NCI-H2107 treated with DMSO at 0.1 percent for 48 hours (cell line): ENCODE results near the gene CLDN14.

ENCODE experiments used
- DNase-seq: peaks from one replicate; lab custom pipeline; 2025; ENCODE audit not compliant: unreplicated experiment; lab: John Stamatoyannopoulos, UW

Gene CLDN14

DNA sequence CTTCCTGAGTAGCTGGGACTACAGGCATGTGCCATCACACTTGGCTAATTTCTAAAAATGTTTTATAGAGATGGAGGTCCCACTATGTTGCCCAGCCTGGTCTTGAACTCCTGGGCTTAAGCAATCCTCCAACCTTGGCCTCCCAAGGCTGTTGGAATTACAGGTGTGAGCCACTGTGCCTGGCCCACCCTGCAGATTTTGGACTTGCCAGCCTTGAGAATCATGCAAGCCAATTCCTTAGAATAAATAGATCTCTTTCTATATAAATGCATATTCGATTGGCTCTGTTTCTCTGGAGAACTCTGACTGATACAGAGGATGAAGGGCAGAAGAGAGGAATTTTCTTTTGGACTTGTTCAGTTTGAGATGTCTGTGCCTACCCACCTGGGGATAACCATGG, 6.7 kb downstream of the CLDN14 start:
- DNase-seq, result no peak

DNA sequence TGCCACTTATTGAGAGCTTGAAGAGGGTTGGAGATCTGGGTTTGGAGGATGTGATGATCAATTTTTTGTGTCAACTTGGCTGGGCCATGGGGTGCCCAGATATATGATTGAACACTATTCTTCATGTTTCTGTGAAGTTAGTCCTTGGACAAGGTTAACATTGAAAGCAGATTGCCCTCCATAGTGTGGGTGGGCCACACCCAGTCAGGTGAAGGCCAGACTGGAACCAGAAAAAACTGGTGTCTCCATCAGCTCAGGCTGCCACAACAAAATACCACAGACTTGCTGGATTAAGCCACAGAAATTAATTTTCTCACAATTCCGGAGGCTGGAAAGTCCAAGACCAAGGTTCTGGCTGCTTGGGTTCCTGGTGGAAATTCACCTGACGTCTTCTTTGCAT, 7.5 kb downstream of the CLDN14 start:
- DNase-seq, result no peak

DNA sequence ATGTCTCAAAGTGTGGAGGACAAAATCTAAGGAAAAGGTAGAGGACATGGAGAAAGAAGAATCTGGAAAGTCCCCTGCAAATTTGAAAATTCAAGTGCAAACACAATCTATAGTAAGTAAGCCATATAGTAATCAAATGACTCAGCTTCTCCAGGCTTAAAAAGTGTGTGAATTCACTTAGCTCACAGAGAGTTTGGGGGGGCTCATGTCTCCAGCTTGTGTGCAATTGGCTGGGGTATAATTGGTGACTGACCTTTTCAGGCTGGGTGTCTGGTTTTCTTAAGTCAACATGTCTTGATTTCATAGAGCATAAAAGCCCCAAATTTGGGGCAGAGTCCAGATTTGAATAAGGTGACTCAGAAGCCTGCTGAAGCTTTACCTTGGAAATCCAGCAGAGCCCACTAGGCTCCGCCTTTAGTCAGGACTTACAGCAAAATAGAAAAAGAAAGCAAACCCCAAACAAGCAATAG, 8.6 kb downstream of the CLDN14 start:
- no peak for DNase-seq

DNA sequence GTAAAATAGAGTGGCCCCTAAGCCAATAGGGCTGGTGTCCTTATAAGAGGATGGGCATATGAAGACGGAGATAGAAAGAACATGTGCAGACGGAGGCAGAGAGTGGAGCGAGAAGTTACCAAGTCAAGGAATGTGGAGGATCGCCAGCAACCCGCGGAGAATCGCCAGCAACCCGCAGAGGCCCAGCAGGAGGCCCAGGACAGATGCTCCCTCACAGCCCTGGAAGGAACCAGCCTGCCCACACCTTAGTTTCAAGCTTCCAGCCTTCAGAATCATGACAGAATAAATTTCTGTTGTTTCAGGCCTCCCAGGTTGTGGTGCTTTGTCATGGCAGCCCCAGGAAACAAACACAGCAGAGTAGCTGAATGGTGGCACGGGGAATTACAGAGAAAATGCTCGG, 9.6 kb downstream of the CLDN14 start:
- DNase-seq, result no peak

DNA sequence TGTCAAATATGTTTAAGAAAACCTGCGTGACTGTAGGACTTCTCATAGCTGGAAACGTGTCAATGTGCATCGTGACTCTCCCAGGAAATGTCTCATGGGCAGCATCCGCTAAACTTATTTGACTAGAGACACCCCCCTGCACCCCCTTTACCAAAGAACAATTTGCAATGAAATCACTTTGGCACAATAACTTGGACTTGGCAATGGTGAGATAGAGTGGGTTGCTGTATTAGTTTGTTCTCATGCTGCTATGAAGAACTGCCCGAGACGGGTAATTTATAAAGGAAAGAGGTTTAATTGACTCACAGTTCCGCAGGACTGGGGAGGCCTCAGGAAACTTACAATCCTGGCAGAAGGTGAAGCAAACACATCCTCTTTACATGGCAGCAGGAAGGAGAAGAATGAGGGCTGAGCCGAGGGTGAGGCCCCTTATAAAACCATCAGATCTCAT, 13.8 kb downstream of the CLDN14 start:
- no peak for DNase-seq

DNA sequence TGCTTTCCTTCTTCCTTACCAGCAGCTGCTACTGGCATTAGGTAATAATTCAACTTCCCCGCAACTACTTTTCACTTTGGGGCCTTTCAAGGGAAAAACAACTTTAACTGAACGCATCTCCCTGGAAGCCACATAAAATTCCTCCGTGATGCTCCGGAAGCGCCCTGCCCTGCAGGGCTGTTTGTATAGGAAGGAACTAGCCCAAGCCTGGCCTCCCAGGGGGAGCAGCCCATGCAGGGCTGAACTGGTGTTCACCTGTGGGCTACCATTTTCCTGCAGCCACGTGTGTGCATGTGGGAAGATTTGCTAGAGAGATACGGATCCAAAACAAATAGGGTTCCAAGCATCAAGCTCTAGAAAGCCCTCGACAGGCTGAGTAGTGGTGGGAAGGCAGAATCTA, 14.4 kb downstream of the CLDN14 start:
- DNase-seq, result no peak

DNA sequence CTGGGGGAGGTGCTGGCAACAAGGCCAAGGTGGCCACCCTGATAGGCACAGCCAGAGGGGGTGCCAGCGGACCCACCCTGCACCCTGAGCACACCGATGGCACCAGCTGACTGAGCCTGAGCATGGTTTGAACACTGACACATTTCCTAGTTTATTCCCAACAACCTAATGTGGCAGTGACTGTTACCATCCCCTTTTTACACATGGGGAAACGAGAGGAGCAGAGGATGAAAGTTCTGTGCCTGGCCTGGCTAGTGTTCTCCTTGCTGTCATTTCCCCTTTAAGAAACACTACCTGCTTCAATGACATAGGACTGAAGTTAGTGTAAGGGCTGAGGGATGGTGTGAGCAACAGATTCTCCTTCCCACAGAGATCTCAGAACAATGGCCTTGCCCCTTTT, 15.3 kb downstream of the CLDN14 start:
- no peak for DNase-seq

DNA sequence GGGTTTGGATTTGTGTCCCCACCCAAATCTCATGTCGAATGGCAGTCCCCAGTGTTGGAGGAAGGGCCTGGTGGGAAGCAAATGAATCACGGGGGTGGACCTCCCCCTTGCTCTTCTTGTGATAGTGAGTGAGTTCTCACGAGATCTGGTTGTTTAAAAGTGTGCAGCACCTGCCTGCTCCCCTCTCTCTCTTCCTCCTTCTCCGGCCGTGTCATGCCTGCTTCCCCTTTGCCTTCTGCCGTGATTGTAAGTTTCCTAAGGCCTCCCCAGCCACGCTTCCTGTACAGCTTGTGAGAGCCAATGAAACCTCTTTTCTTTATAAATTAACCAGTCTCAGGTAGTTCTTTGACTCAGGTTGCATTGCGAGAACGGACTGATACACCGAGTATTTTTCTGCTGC, 15.9 kb downstream of the CLDN14 start:
- DNase-seq, result no peak

DNA sequence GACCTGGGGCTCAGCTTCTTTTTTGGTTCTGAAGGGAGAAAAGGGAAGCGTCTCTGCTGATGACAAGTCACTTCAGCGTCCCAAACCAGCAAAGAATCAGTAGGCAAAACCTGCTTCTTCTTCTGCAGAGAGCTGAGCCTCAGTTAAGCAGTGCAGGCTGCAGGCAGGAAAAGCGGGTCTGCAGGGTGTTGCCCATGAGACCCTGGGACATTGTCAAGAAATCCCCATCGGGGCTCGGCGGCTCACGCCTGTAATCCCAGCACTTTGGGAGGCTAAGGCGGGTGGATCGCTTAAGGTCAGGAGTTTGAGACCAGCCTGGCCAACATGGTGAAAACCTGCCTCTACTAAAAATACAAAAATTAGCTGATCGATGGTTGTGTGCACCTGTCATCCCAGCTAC, 16.7 kb downstream of the CLDN14 start:
- DNase-seq, result no peak

DNA sequence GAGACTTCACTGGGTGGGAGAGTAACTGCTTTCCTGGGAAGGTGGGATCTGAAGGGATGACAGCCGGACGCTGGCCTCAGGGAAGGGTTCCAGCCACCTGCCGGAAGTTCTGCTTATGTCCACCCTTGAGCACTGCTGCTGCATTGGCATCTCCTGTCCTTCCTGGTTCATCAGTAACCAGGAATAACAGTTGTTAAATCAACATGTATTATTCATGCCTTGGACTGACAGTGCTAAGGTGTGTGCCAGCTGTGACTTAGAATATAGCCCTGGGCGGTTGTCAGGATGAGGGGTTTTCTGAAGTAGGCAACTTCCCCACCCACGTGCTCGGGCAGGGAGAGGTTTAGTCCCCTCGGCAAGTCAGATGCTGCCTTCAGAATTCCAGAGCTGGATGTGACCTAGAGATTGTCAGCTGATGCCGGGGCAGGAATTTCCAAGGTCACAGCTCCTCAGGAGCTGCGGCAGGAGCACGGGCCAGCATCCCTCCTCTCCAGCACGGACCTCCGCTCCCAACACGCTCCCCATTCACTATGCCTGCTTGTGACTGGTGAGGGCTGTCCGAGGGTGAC, 17.9 kb downstream of the CLDN14 start:
- DNase-seq, result no peak

DNA sequence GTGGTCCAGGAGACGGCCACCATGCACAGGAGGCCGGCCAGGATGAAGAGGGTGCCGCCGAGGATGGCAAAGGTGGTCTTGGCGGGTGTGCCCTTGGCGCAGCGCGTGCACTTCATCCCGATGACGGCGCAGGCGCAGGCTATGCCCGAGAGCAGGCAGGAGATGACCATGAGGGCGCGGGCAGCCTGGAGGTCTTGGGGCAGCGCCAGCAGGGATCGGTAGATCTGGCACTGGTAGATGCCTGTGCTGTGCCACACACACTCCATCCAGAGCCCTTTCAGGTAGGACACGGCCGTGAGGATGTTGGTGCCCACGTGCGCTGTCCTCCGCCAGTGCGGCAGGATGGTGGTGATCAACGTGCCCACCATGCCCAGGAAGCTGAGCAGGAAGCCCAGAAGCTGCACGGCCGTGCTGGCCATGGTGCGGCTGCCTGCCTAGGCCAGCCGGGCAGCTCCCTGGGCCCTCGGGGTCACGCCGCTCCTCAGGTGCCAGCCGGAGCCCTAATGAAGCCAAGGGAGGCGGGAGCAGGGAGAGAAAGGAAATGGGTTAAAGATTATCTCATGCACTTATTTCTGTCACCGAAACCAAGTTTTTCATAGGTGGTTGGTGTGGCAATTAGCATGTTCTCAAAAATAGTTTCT, 18.5 kb downstream of the CLDN14 start:
- DNase-seq, result no peak

DNA sequence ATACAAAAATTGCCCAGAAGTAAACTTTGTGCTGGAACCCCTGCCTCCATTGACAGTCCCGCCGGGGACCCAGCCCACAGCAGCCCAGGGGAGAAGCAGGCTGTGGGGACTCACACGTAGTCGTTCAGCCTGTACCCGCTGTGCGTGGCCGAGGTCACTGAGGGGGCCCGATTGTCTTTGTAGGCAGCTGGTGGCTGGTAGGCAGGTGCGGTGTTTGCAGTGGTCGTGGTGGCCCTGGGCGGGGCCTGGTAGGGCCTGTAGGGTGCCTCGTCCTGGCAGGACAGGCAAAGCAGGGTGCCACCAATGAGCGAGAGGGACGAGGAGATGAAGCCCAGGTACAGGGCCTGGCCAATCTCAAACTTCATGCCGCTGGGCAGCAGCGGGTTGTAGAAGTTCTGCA, 19.1 kb downstream of the CLDN14 start:
- no peak for DNase-seq

DNA sequence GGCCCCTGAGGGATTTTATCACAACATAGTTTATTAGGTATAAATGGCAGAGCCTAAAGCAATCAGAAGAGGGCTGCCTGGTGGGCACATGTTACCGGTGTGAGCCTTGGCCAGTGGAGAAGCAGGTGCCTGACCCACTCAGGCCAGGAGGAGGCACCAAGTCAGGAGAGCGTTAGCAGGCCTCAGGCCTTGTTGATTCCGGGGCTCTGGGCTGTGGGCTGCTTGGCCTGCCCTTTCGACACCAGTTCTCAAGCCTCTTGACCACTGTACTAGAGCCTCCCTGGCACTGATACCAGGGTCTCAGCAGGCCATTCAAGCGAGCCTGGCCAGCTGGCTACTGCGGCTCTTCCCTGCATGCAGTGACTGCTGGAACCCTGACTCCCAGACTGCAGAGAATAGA, 20.8 kb downstream of the CLDN14 start:
- no peak for DNase-seq

DNA sequence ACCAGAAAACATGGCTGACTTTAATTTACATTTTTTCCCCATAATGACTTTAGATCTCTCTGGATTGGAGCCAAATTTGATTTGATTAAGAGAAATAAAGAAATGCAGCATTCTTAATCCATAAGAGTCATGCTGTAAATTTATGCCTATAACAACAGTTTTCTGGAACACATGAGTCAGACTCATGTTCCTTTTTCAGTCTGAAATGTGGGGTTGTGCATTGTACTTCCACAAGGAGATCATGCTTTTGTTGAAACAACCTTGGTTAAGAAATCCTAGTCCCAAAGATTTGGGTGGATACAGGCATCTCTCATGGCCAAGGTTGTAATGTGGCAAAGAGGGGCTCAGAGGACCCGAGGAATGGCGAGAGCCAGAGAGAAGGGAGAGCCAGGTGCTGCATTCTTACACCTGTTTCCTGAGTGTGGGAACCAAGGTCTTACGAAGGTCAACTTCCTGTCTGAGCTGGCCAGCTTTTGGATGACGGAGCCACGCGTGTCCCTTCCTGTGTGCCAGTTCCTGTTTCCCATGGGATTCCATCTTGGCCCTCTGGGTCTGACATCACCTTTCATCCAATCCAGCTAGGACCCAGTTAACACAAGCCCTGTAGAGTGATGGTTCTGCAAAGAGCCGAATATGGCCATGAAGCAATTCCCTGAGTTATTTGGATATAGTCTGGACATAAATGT, 23.1 kb downstream of the CLDN14 start:
- DNase-seq, result no peak

DNA sequence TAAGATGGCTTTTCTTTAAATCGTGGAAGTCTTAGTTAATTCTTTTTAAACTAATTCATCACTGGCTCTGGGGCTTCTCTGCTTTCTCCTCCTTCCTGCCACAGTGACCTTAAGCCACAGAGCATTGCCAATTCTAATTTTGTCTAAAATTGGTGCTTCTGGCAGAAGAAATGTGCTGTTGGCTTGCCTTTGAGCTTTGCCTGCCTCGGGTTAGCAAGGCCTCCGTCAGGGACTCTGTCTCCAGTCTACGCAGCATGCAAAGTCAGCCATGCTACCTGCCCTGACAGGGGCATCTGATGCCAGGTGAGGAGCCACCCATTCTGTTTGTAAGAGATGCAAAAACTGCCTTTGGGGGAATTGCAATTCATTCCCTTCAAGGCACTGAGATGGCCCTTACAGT, 25.2 kb downstream of the CLDN14 start:
- no peak for DNase-seq

DNA sequence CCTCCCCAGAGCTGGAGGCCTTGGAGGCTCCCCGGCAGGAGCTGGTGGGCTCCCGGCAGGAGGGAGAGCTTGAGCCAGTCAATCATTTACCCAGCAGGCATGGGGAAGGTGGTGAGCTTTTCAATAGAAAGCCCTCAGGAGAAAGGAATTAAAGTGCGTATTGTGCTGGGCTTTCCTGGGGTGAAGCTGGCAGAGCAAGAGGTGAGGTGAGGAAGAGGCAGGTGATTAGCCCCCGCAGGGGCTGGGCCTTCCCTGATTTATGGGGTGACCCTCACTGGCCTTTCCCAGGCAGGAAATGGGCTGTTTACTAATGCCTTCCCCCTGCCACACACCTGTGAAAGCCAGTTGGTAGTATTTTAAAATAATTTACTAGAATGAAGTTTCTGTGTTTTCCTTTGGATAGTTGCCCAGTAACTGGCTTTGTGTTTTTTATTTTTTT, 25.8 kb downstream of the CLDN14 start:
- DNase-seq, result peak; percentile 63

DNA sequence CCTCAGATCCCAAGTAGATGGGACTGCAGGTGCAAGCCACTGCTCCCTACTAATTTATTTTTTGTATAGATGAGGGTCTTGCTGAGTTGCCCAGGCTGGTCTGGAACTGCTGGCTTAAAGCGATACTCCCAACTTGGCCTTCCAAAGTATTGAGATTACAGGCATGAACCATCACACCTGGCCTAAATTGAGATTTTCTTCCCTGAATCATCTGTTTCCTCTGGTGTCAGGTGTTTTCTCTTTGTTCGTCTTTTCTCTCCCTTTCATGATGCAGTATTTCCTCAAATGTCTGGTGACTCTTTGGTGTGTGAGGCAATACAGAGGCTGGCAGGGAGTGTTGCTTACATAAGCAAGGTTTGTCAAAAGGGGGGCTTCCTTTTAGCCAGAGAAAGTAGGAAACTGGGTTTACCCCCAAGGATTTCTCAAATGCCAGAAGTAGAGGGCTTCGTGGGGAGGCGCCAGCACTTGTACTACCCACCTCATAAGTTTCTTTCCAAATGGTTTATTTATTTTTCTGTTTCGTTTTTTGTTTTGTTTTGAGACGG, 27.6 kb downstream of the CLDN14 start:
- DNase-seq, result no peak

DNA sequence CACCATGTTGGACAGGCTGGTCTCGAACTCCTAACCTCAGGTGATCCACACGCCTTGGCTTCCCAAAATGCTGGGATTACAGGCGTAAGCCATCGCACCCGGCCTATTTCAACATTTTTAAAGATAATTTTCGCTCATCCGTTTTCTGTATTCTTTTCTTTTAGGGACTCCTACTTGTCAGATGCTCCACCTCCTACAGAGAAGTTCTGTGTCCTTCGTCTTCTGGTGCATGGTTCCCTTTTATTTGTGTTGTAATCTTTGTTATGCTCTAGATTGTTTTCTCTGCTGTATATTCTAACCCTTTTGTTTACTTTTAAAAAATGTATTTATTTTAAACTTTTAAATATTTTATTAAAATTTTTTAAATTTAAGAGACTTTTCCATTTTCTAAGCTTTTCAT, 28.4 kb downstream of the CLDN14 start:
- DNase-seq, result no peak

DNA sequence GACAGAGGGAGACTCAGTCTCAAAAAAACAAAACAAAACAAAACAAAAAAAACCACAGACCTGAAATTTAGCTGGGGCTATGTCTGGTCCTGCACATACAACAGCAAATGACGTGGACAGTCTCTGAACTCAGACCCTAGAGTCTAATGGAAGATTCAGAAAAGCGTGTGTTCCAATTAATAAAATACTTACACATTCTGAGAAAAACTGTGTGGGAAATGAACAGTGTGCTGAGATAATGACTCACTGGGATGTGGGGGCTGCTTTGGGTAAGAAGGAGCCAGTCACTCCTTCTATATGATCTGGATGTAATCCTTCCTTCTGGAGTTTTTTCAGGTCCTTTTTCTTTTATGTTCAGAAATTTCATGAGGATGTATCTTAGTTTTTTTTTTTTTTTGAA, 29.4 kb downstream of the CLDN14 start:
- no peak for DNase-seq

DNA sequence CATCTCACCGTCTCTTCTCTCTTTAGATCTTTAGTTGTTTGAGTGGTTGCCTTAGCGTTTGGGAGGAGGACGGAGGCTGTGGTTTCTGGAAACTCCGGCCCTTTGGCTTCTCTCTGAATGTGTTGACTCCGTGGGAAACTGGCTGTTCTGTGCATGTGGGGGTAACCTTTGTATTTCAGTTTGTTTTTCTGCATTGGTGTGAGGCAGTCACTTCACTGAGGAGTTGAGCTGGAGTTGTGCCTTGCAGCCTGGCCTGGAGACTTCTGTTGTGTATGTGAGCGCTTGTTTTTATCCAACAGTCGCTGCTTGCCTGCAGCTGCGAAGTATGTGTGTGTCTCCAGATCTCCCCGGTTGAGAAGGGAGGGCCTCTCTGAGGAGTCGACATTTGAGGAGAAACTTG, 33.6 kb downstream of the CLDN14 start:
- no peak for DNase-seq

DNA sequence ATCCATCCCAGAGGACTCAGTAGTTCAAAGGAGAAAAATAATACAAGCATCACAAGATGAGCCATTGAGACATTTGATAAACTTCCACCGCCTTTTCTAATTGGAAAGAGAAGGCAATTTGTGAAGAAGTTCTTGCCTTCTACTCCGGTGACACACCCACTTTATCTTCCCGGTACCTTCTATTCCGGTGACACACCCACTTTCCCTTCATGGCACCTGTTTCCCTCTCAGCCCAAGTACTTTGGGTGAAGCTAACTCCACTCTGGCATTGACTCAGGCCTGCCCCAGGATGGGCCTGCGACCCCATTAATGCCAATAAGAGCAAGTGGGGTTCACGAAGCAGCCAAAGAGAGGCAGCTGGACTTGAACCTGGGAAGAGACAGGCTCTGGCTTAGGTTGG, 38.2 kb downstream of the CLDN14 start:
- DNase-seq, result no peak

DNA sequence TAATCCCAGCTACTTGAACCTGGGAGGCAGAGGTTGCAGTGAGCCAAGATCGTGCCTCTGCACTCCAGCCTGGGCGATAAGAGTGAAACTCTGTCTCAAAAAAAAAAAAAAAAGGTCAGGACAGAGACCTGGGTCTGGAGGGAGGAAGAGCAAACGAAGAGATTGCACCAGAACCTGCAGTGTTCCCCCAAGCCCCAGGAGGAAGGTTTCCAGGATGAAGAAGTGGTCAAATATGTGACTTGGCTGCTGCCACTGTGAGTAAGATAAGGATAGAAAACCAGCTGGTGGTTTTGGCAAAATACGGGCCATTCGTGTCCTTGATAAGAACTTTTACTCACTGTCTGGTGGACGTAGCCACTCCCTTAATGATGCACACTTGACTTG, 42.2 kb downstream of the CLDN14 start:
- DNase-seq, result no peak
